Neural progenitor cell (in vitro differentiated cells): ENCODE measurements around the gene PROS1.

Experiments used
- EZH2 ChIP-seq: fragments of 200-600 bp; sonication (generic); IDR thresholded peaks from 2 replicates; pipeline ENCODE4 v1.6.1; 2017; ENCODE audit warnings: antibody characterized with exemption, mild to moderate bottlenecking, moderate library complexity
- EZH2phosphoT487 ChIP-seq: fragments of 200-600 bp; sonication (generic); IDR thresholded peaks from 2 replicates; pipeline ENCODE4 v1.6.1; 2017; ENCODE audit warnings: antibody characterized with exemption
- TF ChIP-seq, protein P1 (sequence below): fragments of 200-600 bp; sonication (generic); IDR thresholded peaks from 2 replicates; pipeline ENCODE4 v1.5.1; 2017; ENCODE audit warnings: antibody characterized with exemption, mild to moderate bottlenecking

DNA sequence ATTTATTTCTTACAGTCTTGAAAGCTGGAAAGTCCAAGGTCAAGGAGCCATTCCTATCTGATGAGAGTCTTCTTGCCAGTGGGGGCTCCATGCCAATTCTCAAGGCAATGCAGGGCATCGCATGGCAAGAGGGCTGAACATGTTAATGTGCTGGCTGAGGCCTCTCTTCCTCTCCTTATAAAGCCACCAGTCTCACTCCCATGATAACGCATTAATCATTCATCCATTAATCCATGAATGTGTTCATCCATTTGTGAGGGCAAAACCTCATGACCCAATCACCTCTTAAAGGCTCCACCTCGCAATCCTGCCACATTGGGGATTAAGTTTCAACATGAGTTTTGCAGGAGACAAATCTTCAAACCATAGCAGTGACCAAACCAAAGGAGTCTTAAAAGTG, 118.3 kb downstream of the PROS1 start:
- TF ChIP-seq, protein P1, sequence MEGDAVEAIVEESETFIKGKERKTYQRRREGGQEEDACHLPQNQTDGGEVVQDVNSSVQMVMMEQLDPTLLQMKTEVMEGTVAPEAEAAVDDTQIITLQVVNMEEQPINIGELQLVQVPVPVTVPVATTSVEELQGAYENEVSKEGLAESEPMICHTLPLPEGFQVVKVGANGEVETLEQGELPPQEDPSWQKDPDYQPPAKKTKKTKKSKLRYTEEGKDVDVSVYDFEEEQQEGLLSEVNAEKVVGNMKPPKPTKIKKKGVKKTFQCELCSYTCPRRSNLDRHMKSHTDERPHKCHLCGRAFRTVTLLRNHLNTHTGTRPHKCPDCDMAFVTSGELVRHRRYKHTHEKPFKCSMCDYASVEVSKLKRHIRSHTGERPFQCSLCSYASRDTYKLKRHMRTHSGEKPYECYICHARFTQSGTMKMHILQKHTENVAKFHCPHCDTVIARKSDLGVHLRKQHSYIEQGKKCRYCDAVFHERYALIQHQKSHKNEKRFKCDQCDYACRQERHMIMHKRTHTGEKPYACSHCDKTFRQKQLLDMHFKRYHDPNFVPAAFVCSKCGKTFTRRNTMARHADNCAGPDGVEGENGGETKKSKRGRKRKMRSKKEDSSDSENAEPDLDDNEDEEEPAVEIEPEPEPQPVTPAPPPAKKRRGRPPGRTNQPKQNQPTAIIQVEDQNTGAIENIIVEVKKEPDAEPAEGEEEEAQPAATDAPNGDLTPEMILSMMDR: no peak
- TF ChIP-seq EZH2 (no peak), EZH2phosphoT487 (no peak)
